ENCODE results near the gene SLC25A11. TPM values are rescaled to one million over a fixed set of nuclear protein-coding genes. Genes with fewer than 3 reads are reported as not detected.
A peak's percentile ranks its signal among the peaks of the same experiment; 100 is the strongest.

The SLC25A11 gene, protein sequence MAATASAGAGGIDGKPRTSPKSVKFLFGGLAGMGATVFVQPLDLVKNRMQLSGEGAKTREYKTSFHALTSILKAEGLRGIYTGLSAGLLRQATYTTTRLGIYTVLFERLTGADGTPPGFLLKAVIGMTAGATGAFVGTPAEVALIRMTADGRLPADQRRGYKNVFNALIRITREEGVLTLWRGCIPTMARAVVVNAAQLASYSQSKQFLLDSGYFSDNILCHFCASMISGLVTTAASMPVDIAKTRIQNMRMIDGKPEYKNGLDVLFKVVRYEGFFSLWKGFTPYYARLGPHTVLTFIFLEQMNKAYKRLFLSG
- total RNA-seq (10 to 100 TPM; 58.6 to 70.5 TPM), polyA plus RNA-seq (ENCODE audit: insufficient read length in 6 of 6) (10 to 100 TPM; 38.4 to 56.2 (median 46.9) TPM)
- long read RNA-seq, donor 1, transcript SLC25A11-201 (8 exons, 1,897 nt), result major isoform, 32 of 148 reads
- long read RNA-seq, donor 1, partial matches to known transcripts, result 105 of 148 reads
- long read RNA-seq, donor 1, other reads (novel, unspliced or antisense), result 6 of 148 reads
- long read RNA-seq, donor 2, transcript SLC25A11-201 (8 exons, 1,897 nt), result major isoform, 27 of 151 reads
- long read RNA-seq, donor 2, partial matches to known transcripts, result 101 of 151 reads
- long read RNA-seq, donor 2, other reads (novel, unspliced or antisense), result 19 of 151 reads
- long read RNA-seq, donor 3, transcript SLC25A11-201 (8 exons, 1,897 nt), result major isoform, 26 of 28 reads
- long read RNA-seq, donor 3, partial matches to known transcripts, result 0 of 28 reads
- long read RNA-seq, donor 3, other reads (novel, unspliced or antisense), result 0 of 28 reads
- long read RNA-seq, donor 4, transcript SLC25A11-201 (8 exons, 1,897 nt), result major isoform, 109 of 123 reads
- long read RNA-seq, donor 4, partial matches to known transcripts, result 1 of 123 reads
- long read RNA-seq, donor 4, other reads (novel, unspliced or antisense), result 7 of 123 reads
- long read RNA-seq, donor 5, transcript SLC25A11-201 (8 exons, 1,897 nt), result major isoform, 35 of 52 reads
- long read RNA-seq, donor 5, partial matches to known transcripts, result 15 of 52 reads
- long read RNA-seq, donor 5, other reads (novel, unspliced or antisense), result 0 of 52 reads
- long read RNA-seq, donor 6, transcript SLC25A11-201 (8 exons, 1,897 nt), result major isoform, 38 of 42 reads
- long read RNA-seq, donor 6, partial matches to known transcripts, result 0 of 42 reads
- long read RNA-seq, donor 6, other reads (novel, unspliced or antisense), result 0 of 42 reads
- long read RNA-seq, donor 7, transcript SLC25A11-201 (8 exons, 1,897 nt), result major isoform, 18 of 19 reads
- long read RNA-seq, donor 7, partial matches to known transcripts, result 0 of 19 reads
- long read RNA-seq, donor 7, other reads (novel, unspliced or antisense), result 0 of 19 reads
- long read RNA-seq, donor 8, transcript SLC25A11-201 (8 exons, 1,897 nt), result major isoform, 33 of 130 reads
- long read RNA-seq, donor 8, partial matches to known transcripts, result 89 of 130 reads
- long read RNA-seq, donor 8, other reads (novel, unspliced or antisense), result 5 of 130 reads
- long read RNA-seq, donor 9, result 0 reads
- long read RNA-seq, donor 10, transcript SLC25A11-202 (7 exons, 952 nt), result minor isoform, 5 of 262 reads
- long read RNA-seq, donor 10, transcript SLC25A11-201 (8 exons, 1,897 nt), result major isoform, 234 of 262 reads
- long read RNA-seq, donor 10, partial matches to known transcripts, result 4 of 262 reads
- long read RNA-seq, donor 10, other reads (novel, unspliced or antisense), result 15 of 262 reads
- long read RNA-seq, donor 11, result 0 reads
- long read RNA-seq, donor 12, transcript SLC25A11-201 (8 exons, 1,897 nt), result major isoform, 33 of 36 reads
- long read RNA-seq, donor 12, partial matches to known transcripts, result 0 of 36 reads
- long read RNA-seq, donor 12, other reads (novel, unspliced or antisense), result 0 of 36 reads

DNA sequence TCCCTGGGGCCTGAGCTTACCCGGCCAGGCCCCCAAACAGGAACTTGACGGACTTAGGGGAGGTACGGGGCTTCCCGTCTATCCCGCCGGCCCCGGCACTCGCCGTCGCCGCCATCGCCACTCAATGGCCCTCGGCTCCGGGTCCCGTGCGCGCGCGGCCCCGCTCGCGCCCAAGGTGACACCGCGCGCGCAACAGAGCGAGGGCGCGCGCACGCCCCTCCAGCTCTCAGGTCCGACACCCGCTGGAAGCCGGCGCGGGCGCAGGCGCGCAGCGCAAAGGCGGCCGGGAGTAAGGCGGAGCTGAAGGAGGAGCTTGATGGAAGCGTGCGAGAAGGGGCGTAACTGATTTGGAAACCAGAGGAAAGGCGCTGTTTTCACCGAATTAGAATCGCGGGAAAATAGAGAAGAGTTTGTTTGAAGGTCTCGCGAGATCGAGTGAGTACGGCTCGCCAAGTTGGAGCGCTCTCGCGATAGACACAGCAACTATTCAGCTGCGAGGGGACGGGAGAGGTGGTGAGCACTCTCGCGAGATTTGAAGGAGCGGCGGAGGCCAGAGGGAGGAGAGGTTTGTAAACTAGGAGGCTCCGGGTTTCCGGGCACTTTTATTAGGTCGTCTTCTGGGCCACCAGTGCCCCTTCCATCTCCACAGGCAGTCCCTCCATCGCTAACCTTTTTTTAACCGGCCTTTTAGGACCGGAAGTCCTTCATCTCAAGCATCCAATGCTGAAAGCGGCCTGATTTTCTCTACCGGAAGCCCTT is at the start of gene SLC25A11, which contains the start of gene RNF167:
SLC25A11 (minus strand) TSS at position 251 of the 759 bp plus-strand sequence; CDS start at position 115, 136 bp downstream.
RNF167 (plus strand) TSS at position 473 of the 759 bp plus-strand sequence. CDS start 642 bp downstream, outside the sequence.
- ATAC-seq (peak; percentile 95), DNase-seq (peak; percentile 96 to 99 (median 98))
- intact Hi-C loops (cut with DNase I), result no loop called here
- Histone ChIP-seq H3K36me3 (peaks cover 0 to 55% of the 10 kb centered on the region in 2 donors), H3K4me1 (peaks cover 21 to 58% of the 10 kb centered on the region in 2 donors), H3K27ac (peak within 1 kb of the TSS; percentile 96 to 97), H3K4me3 (peak within 1 kb of the TSS; percentile 77 to 93), H3K9me3 (no peaks in the 10 kb centered on the region), H3K27me3 (no peaks in the 10 kb centered on the region)
- TF ChIP-seq, protein P1, sequence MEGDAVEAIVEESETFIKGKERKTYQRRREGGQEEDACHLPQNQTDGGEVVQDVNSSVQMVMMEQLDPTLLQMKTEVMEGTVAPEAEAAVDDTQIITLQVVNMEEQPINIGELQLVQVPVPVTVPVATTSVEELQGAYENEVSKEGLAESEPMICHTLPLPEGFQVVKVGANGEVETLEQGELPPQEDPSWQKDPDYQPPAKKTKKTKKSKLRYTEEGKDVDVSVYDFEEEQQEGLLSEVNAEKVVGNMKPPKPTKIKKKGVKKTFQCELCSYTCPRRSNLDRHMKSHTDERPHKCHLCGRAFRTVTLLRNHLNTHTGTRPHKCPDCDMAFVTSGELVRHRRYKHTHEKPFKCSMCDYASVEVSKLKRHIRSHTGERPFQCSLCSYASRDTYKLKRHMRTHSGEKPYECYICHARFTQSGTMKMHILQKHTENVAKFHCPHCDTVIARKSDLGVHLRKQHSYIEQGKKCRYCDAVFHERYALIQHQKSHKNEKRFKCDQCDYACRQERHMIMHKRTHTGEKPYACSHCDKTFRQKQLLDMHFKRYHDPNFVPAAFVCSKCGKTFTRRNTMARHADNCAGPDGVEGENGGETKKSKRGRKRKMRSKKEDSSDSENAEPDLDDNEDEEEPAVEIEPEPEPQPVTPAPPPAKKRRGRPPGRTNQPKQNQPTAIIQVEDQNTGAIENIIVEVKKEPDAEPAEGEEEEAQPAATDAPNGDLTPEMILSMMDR (IDR thresholded peaks at IDR 0.05), result peak in 1 of 2 donors; percentile 27

DNA sequence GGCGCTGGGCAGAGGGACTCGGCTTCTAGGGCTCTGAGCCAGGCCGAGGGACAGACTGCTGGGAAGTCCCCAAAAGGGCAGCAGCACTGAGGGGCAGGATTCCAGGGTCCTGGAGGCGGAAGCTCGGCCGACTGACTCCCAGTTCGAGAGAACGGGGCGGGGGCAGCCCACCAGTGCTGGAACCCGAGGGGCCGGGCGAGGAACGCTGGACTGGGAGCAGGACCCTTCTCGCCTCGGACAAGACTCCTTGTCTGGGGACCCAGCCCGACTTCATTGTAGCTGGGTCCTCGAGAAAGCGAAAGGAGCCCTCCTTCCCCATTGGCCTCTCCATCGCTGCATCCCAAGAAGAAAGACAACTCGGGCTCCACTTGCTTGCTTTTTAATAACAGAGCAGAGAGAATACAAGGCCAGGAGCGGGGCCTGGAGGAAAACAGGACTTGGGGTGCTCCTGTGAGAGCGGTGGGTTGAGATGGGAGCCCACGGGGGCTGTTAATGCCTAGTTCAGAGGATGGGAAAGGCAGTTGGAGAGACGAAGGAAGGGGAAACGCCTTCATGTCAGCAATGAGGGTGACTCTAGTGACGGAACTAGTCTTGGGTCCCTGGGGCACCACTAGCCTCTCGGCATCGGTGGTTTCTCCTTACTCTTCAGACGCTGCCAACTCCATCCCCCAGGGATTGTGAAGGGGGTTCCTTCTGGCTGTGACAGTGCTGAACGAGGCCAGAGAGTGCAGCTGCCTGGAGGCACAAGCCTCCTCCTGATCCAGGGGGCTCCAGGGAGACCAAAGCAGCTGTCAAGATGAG is 48.1 kb upstream of the SLC25A11 start:
- Histone ChIP-seq H3K27me3 (no peaks in the 10 kb centered on the region), H3K36me3 (peaks cover 0 to 17% of the 10 kb centered on the region in 2 donors), H3K4me1 (peaks cover 17 to 34% of the 10 kb centered on the region in 2 donors), H3K4me3 (peak overlapping the region; percentile 94 to 98), H3K27ac (peak overlapping the region; percentile 94), H3K9me3 (no peaks in the 10 kb centered on the region)
- peak; percentile 4 for ATAC-seq
- intact Hi-C loops (cut with DNase I), result loop anchor here in 1 of 2 donors (10.0 kb wide), 1 partner anchor 77 kb away; no protein-coding TSS in a partner anchor
- TF ChIP-seq, protein P1 (IDR thresholded peaks at IDR 0.05), result no peak
- no peak for DNase-seq

DNA sequence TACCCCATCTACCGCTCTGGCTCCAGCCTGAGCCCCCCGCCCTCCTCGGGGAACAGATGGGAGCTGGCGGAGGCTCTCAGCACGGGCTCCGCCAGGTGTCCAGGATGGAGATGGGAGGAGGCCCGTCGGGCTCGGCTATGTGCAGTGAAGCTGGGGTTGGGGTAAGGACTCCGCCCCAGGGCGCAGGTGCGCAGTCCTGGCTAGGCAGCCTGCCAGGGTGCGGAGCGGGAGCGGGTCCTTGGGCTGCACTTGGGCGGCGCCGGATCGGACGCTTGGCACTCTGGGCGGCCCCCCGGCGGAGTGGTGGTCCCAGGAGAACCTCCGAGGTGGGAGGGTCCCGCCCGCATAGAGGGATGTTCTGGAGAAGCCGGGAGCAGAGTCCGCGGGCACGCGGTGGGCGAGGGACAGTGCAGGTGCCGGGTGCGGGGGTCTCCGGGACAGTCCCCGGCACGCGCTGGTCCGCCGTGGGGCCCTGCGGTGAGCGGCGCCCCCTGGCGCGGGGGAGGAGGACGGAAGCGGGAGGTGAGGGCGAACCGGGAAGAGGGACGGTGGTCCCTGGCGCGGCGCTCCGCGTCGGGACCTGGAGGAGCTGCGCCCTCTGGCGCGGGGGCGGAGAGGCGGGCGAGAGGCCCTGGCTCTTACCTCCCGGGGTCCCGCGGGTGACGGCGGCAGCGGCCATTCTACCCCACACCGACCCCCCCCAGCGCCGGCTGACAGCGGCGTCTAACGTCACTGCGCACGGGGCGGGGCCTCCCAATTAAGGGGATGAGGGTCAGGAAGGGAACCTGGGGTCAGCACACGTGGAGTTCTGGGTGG is 47.3 kb upstream of the SLC25A11 start, which contains the start of gene CAMTA2:
CAMTA2 (minus strand) TSS at position 725 of the 816 bp plus-strand sequence. CDS start 1,453 bp downstream, outside the sequence.
- intact Hi-C loops (cut with DNase I), result loop anchor here in 1 of 2 donors (10.0 kb wide), 1 partner anchor 78 kb away; no protein-coding TSS in a partner anchor
- H3K36me3 ChIP-seq, result peaks cover 0 to 26% of the 10 kb centered on the region in 2 donors
- DNase-seq (peak; percentile 82 to 99 (median 88)), ATAC-seq (peak; percentile 94)
- TF ChIP-seq, protein P1 (IDR thresholded peaks at IDR 0.05), result peak; percentile 69 to 72
- H3K4me1 ChIP-seq, result peaks cover 17 to 42% of the 10 kb centered on the region in 2 donors
- peak within 1 kb of the TSS; percentile 94 to 98 for H3K4me3 ChIP-seq
- H3K27me3 ChIP-seq, result no peaks in the 10 kb centered on the region
- no peaks in the 10 kb centered on the region for H3K9me3 ChIP-seq
- peak within 1 kb of the TSS; percentile 94 for H3K27ac ChIP-seq
